HepG2 (cell line): ENCODE measurements around the gene SRRM4. TPM values are rescaled to one million over a fixed set of nuclear protein-coding genes. Genes with fewer than 3 reads are reported as not detected.

Source experiments
- ATAC-seq: fragments of 200-7000 bp; cut with Tn5 transposase; 3 replicates; pipeline ENCODE4 v1.9.1; 2020; ENCODE audit warnings: mild to moderate bottlenecking, moderate library complexity
- BruUV-seq: library from RNA; stranded (reverse); fragments of 400-500 nt; replicated peaks from 2 replicates; lab custom pipeline; 2021; lab: Mats Ljungman, UMichigan
- CTCF ChIA-PET: fragments of 300-600 bp; formaldehyde crosslinking; extraction: SDS; loops from one replicate; lab custom pipeline; 2021; ENCODE audit warnings: low total read pairs, inconsistent platforms, low intra/inter-chr PET ratio; lab: Yijun Ruan, JAX
- POLR2A ChIA-PET: fragments of 350-600 bp; sonication (Branson Sonifier 250); formaldehyde crosslinking; loops from one replicate; lab custom pipeline; 2020; ENCODE audit warnings: antibody characterized with exemption, inconsistent platforms; lab: Yijun Ruan, JAX
- DNase-seq: peaks from one replicate; pipeline ENCODE4 v3.0.0-alpha.2; 2015; ENCODE audit warnings: low spot score
- FAIRE-seq: peaks from 3 replicates; lab custom pipeline; 2011; peaks lifted over from hg19 to GRCh38; lab: Jason Lieb, UNC
- H2AFZ ChIP-seq: one replicate; pipeline ENCODE4 v1.6.1; 2011; ENCODE audit warnings: low read length, inconsistent platforms
- H3K27ac ChIP-seq: fragments of 300-600 bp; 3 replicates; pipeline ENCODE4 v1.8.0; 2011; ENCODE audit warnings: mixed run types, mild to moderate bottlenecking, mixed read lengths, low read length, inconsistent platforms; ENCODE audit not compliant: insufficient read depth; ENCODE audit errors: extremely low read length
- H3K27me3 ChIP-seq, 2 experiments: fragments of 200-600 bp in 1 of 2; 2 replicates in 1 of 2; 3 replicates in 1 of 2; pipeline versions ENCODE4 v1.6.0 to v1.8.0; 2011; ENCODE audit warnings: low read length in 2 of 2, mild to moderate bottlenecking in 2 of 2, moderate library complexity in 2 of 2, inconsistent platforms in 1 of 2; ENCODE audit not compliant: insufficient read depth in 2 of 2, control insufficient read depth in 1 of 2
- H3K36me3 ChIP-seq, 2 experiments: fragments of 200-600 bp in 1 of 2; replicated peaks in 1 of 2; 2 replicates in 1 of 2; 3 replicates in 1 of 2; pipeline versions ENCODE4 v1.5.1 to v1.8.0; 2011; ENCODE audit warnings: low read length in 2 of 2, inconsistent platforms in 1 of 2; ENCODE audit not compliant: insufficient read depth in 2 of 2, control insufficient read depth in 1 of 2
- H3K4me1 ChIP-seq: 2 replicates; pipeline ENCODE4 v1.5.1; 2012; ENCODE audit warnings: low read length, inconsistent platforms; ENCODE audit not compliant: insufficient read depth
- H3K4me2 ChIP-seq: 2 replicates; pipeline ENCODE4 v1.6.0; 2011; ENCODE audit warnings: low read depth, low read length, inconsistent platforms
- H3K4me3 ChIP-seq, 3 experiments: fragments of 200-600 bp in 1 of 3; sonication (generic), shearing (Covaris generic) in 1 of 3; replicated peaks in 1 of 3; 2 replicates each; pipeline ENCODE4 v1.5.1; 2011 to 2016; ENCODE audit warnings: low read length in 3 of 3, inconsistent platforms in 2 of 3, low read depth in 2 of 3, mild to moderate bottlenecking in 2 of 3, control low read depth in 1 of 3, mixed read lengths in 1 of 3; ENCODE audit not compliant: insufficient read depth in 1 of 3
- H3K79me2 ChIP-seq: one replicate; pipeline ENCODE4 v1.6.1; 2011; ENCODE audit warnings: low read length, inconsistent platforms; ENCODE audit not compliant: insufficient read depth
- H3K9ac ChIP-seq: 2 replicates; pipeline ENCODE4 v1.6.0; 2011; ENCODE audit warnings: mild to moderate bottlenecking, low read depth, low read length, inconsistent platforms; ENCODE audit not compliant: insufficient read depth
- H3K9me3 ChIP-seq: 2 replicates; pipeline ENCODE4 v1.5.1; 2012; ENCODE audit warnings: mild to moderate bottlenecking, low read length
- H4K20me1 ChIP-seq: 2 replicates; pipeline ENCODE4 v1.6.0; 2011; ENCODE audit warnings: inconsistent platforms, mild to moderate bottlenecking, low read length, moderate library complexity; ENCODE audit not compliant: insufficient read depth
- JDP2 ChIP-seq: sonication (generic); formaldehyde crosslinking; IDR thresholded peaks from 2 replicates; pipeline ENCODE4 v1.8.1; 2022; ENCODE audit warnings: missing genetic modification reagents, borderline replicate concordance
- NPAS2 ChIP-seq: sonication (generic); formaldehyde crosslinking; IDR thresholded peaks from 2 replicates; pipeline ENCODE4 v1.8.0; 2022; ENCODE audit warnings: mild to moderate bottlenecking, missing genetic modification reagents, borderline replicate concordance
- PRMT3 ChIP-seq: sonication (generic); formaldehyde crosslinking; IDR thresholded peaks from 2 replicates; pipeline ENCODE4 v1.8.1; 2022; ENCODE audit warnings: low read depth, mild to moderate bottlenecking, moderate library complexity, missing genetic modification reagents, borderline replicate concordance
- RFX5 ChIP-seq: IDR thresholded peaks from 2 replicates; pipeline ENCODE4 v1.6.1; 2011; ENCODE audit warnings: low read depth, low read length, improper control_type of control experiment
- SP4 ChIP-seq: sonication (generic); formaldehyde crosslinking; IDR thresholded peaks from 2 replicates; pipeline ENCODE4 v1.8.1; 2023; ENCODE audit warnings: mild to moderate bottlenecking, missing genetic modification reagents
- TAF1 ChIP-seq: sonication (generic); formaldehyde crosslinking; IDR thresholded peaks from 2 replicates; pipeline ENCODE4 v1.4.0; 2020; ENCODE audit warnings: missing genetic modification reagents
- TBX3 ChIP-seq: fragments of 450-650 bp; IDR thresholded peaks from 2 replicates; pipeline ENCODE4 v1.6.1; 2017; ENCODE audit warnings: antibody characterized with exemption, mild to moderate bottlenecking, inconsistent platforms, borderline replicate concordance
- WGBS: methylation state at CpG from one replicate; pipeline ENCODE4 v1.1.6; 2017; ENCODE audit warnings: low lambda C conversion rate; 5-methylcytosine and 5-hydroxymethylcytosine counted together
- in situ Hi-C: cut with HindIII; loops from 2 replicates; pipeline ENCODE4 v1.10.0; 2017; ENCODE audit warnings: low pct_unique_long_range_greater_than_20kb; ENCODE audit not compliant: extremely low pct_ligation_motif_present
- intact Hi-C: fragments of 100-400 bp; cut with micrococcal nuclease; formaldehyde crosslinking; loops from one replicate; pipeline ENCODE4 v1.10.0; 2022; ENCODE audit not compliant: unreplicated experiment
- polyA plus RNA-seq, 8 experiments: library from polyadenylated mRNA; depleted of rRNA in 3 of 8; stranded (reverse) in 7 of 8; unstranded in 1 of 8; fragments of >200 nt; fragmentation: Illumina TruSeq in 4 of 8; extraction: Trizol in 4 of 8; gene quantifications; 2 replicates each; pipeline versions ENCODE4 v1.2.1 to v1.2.3, GENCODE V29; 2011 to 2016; ENCODE audit warnings: low read depth in 4 of 8, missing spikeins in 1 of 8, mixed read lengths in 1 of 8; ENCODE audit not compliant: insufficient read depth in 1 of 8
- total RNA-seq, 5 experiments: library from RNA; depleted of rRNA; stranded (reverse); fragments of >200 nt; fragmentation: Illumina TruSeq; extraction: Trizol; gene quantifications; 2 replicates each; pipeline ENCODE4 v1.2.3, GENCODE V29; 2016; ENCODE audit warnings: low read depth in 1 of 5
- TF ChIP-seq, protein P1 (sequence below): sonication (generic); formaldehyde crosslinking; IDR thresholded peaks from 2 replicates; pipeline ENCODE4 v1.4.0; 2020; ENCODE audit warnings: low read depth, mild to moderate bottlenecking, missing genetic modification reagents
- TF ChIP-seq, protein P2 (sequence below): sonication (generic); formaldehyde crosslinking; IDR thresholded peaks from 2 replicates; pipeline ENCODE4 v1.9.0; 2021; ENCODE audit warnings: missing genetic modification reagents, mild to moderate bottlenecking, borderline replicate concordance
- TF ChIP-seq, protein P3 (sequence below): sonication (generic); formaldehyde crosslinking; IDR thresholded peaks from 2 replicates; pipeline ENCODE4 v1.4.0; 2020; ENCODE audit warnings: missing genetic modification reagents, borderline replicate concordance
- TF ChIP-seq, protein P4 (sequence below): sonication (generic); formaldehyde crosslinking; IDR thresholded peaks from 2 replicates; pipeline ENCODE4 v1.5.1; 2020; ENCODE audit warnings: mild to moderate bottlenecking, missing genetic modification reagents, moderate library complexity

Gene SRRM4
- total and polyA plus RNA-seq, 2 of the 13 experiments (the other 11 are each of a cell fraction or from before 2014, with no cell fraction given): not detected

DNA sequence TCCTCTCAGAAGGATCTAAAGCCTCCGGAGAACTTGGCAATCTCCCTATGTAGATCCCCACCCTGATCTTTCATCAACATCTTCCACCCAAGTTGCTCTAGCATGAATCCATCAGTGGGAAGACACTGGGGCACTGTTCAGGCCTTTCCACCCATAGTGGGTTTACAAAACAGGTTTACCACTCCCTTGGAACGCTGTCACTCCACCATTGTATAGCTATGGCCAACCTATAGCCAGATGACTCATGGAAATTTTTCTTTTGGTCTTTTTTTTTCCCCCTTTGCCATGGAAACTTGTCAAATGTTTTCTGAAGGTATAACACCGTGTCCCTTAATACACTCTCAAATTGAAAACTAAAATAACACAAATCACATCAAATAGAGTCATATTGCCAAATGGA lies 186.6 kb downstream of the SRRM4 start:
- ChIA-PET POLR2A (no interaction called here), CTCF (no interaction called here)
- H3K79me2 ChIP-seq: no peaks in the 10 kb centered on the region
- H3K36me3 ChIP-seq: no peaks in the 10 kb centered on the region
- no peak overlapping the region for H3K9ac ChIP-seq
- H3K4me2 ChIP-seq: no peak overlapping the region
- WGBS: 17% methylated on average over 3 of the region's 3 CpGs
- TF ChIP-seq, protein P1, sequence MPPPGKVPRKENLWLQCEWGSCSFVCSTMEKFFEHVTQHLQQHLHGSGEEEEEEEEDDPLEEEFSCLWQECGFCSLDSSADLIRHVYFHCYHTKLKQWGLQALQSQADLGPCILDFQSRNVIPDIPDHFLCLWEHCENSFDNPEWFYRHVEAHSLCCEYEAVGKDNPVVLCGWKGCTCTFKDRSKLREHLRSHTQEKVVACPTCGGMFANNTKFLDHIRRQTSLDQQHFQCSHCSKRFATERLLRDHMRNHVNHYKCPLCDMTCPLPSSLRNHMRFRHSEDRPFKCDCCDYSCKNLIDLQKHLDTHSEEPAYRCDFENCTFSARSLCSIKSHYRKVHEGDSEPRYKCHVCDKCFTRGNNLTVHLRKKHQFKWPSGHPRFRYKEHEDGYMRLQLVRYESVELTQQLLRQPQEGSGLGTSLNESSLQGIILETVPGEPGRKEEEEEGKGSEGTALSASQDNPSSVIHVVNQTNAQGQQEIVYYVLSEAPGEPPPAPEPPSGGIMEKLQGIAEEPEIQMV (CRISPR knock-in tag): no peak
- TF ChIP-seq TAF1 (CRISPR knock-in tag) (no peak), SP4 (CRISPR knock-in tag) (no peak), TBX3 (no peak), JDP2 (CRISPR knock-in tag) (no peak), NPAS2 (CRISPR knock-in tag) (no peak), RFX5 (no peak), PRMT3 (no peak)
- TF ChIP-seq, protein P2, sequence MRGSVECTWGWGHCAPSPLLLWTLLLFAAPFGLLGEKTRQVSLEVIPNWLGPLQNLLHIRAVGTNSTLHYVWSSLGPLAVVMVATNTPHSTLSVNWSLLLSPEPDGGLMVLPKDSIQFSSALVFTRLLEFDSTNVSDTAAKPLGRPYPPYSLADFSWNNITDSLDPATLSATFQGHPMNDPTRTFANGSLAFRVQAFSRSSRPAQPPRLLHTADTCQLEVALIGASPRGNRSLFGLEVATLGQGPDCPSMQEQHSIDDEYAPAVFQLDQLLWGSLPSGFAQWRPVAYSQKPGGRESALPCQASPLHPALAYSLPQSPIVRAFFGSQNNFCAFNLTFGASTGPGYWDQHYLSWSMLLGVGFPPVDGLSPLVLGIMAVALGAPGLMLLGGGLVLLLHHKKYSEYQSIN (CRISPR knock-in tag): no peak
- TF ChIP-seq, protein P3, sequence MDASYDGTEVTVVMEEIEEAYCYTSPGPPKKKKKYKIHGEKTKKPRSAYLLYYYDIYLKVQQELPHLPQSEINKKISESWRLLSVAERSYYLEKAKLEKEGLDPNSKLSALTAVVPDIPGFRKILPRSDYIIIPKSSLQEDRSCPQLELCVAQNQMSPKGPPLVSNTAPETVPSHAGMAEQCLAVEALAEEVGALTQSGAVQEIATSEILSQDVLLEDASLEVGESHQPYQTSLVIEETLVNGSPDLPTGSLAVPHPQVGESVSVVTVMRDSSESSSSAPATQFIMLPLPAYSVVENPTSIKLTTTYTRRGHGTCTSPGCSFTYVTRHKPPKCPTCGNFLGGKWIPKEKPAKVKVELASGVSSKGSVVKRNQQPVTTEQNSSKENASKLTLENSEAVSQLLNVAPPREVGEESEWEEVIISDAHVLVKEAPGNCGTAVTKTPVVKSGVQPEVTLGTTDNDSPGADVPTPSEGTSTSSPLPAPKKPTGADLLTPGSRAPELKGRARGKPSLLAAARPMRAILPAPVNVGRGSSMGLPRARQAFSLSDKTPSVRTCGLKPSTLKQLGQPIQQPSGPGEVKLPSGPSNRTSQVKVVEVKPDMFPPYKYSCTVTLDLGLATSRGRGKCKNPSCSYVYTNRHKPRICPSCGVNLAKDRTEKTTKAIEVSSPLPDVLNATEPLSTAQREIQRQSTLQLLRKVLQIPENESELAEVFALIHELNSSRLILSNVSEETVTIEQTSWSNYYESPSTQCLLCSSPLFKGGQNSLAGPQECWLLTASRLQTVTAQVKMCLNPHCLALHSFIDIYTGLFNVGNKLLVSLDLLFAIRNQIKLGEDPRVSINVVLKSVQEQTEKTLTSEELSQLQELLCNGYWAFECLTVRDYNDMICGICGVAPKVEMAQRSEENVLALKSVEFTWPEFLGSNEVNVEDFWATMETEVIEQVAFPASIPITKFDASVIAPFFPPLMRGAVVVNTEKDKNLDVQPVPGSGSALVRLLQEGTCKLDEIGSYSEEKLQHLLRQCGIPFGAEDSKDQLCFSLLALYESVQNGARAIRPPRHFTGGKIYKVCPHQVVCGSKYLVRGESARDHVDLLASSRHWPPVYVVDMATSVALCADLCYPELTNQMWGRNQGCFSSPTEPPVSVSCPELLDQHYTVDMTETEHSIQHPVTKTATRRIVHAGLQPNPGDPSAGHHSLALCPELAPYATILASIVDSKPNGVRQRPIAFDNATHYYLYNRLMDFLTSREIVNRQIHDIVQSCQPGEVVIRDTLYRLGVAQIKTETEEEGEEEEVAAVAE (CRISPR knock-in tag): no peak
- TF ChIP-seq, protein P4, sequence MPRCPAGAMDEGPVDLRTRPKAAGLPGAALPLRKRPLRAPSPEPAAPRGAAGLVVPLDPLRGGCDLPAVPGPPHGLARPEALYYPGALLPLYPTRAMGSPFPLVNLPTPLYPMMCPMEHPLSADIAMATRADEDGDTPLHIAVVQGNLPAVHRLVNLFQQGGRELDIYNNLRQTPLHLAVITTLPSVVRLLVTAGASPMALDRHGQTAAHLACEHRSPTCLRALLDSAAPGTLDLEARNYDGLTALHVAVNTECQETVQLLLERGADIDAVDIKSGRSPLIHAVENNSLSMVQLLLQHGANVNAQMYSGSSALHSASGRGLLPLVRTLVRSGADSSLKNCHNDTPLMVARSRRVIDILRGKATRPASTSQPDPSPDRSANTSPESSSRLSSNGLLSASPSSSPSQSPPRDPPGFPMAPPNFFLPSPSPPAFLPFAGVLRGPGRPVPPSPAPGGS (CRISPR knock-in tag): no peak
- no peaks in the 10 kb centered on the region for H3K9me3 ChIP-seq
- DNase-seq (no peak), ATAC-seq (no peak), FAIRE-seq (no peak)
- no peak overlapping the region for H3K27ac ChIP-seq
- intact Hi-C loops: no loop called here
- in situ Hi-C loops: no loop called here
- BruUV-seq: no TSS peak
- H3K4me1 ChIP-seq: no peaks in the 10 kb centered on the region
- H3K4me3 ChIP-seq: no peak overlapping the region
- H4K20me1 ChIP-seq: no peaks in the 10 kb centered on the region
- H2AFZ ChIP-seq: no peak overlapping the region
- H3K27me3 ChIP-seq: no peaks in the 10 kb centered on the region
